Astrocyte of the spinal cord (primary cell): ENCODE results near the gene CNTN5.

ENCODE experiments used
- DNase-seq: peaks from one replicate; pipeline ENCODE4 v3.0.0; 2011; ENCODE audit warnings: low read depth, low spot score
- H3K4me3 ChIP-seq: 2 replicates; pipeline ENCODE4 v1.5.1; 2011; ENCODE audit warnings: low read depth, mild to moderate bottlenecking, low read length, moderate library complexity
- in situ Hi-C: cut with HindIII; loops from 2 replicates; pipeline ENCODE4 v1.10.0; 2017; ENCODE audit warnings: low sequenced_read_pairs
- TF ChIP-seq, protein P1 (sequence below): IDR thresholded peaks from 2 replicates; pipeline ENCODE4 v1.5.1; 2012; ENCODE audit warnings: low read depth, mild to moderate bottlenecking, low read length, inconsistent platforms

Gene CNTN5

DNA sequence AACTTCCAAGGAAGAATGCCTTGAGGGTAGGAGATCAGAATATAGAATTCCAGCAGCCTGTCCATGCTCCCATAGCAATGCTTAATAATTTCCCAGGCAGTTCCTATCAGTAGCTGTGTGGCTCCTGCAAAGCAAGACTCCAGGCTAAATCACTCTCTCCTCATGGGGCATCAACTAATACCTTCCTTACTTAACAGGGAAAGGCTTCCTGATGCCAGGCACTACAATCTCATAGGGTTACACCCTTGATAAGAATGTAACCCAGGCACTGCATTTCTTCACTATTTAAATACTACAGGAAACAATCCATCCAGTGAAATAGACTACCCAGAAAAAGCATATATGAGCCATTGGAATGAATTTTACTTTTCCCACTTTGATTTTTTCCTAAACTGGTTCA is 1051.4 kb downstream of the CNTN5 start:
- TF ChIP-seq, protein P1, sequence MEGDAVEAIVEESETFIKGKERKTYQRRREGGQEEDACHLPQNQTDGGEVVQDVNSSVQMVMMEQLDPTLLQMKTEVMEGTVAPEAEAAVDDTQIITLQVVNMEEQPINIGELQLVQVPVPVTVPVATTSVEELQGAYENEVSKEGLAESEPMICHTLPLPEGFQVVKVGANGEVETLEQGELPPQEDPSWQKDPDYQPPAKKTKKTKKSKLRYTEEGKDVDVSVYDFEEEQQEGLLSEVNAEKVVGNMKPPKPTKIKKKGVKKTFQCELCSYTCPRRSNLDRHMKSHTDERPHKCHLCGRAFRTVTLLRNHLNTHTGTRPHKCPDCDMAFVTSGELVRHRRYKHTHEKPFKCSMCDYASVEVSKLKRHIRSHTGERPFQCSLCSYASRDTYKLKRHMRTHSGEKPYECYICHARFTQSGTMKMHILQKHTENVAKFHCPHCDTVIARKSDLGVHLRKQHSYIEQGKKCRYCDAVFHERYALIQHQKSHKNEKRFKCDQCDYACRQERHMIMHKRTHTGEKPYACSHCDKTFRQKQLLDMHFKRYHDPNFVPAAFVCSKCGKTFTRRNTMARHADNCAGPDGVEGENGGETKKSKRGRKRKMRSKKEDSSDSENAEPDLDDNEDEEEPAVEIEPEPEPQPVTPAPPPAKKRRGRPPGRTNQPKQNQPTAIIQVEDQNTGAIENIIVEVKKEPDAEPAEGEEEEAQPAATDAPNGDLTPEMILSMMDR = no peak
- DNase-seq = no peak
- H3K4me3 ChIP-seq = no peak overlapping the region
- in situ Hi-C loops = no loop called here

DNA sequence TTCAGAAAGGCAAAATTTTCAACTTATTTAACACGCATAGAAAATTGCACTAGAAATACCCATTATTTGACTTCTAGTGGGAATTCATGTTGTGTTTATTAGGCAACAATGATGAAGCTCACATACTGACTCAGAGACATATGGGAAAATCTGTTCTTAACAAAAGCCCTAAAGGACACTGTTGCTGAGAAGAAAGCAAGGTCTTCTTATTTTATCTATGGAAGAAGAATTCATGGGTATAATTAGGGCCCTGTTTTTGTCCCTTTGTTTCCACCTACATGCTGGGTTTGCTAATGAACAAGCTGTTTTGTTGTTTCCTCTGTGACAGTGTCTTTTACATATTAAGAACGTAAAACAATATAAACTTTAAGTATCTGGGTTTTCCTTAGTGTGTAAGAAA is 1059.6 kb downstream of the CNTN5 start:
- in situ Hi-C loops = no loop called here
- TF ChIP-seq, protein P1 = no peak
- H3K4me3 ChIP-seq = no peak overlapping the region
- no peak for DNase-seq

DNA sequence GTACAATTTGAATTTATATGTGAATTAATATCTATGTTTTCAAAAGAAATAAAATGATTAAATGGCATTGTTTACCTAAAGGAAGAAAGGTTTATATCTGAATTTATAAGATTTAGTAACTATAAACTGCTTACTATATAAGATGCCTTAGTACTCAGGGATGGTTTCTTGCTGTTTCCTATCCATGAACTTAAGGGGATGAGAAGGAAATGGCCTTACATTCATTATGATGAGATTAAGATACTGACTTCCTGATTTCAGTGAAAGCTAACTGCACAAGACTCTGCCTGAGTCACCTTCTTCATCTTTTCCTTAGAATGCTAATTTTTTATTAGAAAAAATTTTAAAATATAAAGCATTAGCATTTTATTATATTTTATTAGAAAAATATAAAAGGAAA is 1060.1 kb downstream of the CNTN5 start:
- DNase-seq = no peak
- TF ChIP-seq, protein P1 = no peak
- in situ Hi-C loops = no loop called here
- no peak overlapping the region for H3K4me3 ChIP-seq

DNA sequence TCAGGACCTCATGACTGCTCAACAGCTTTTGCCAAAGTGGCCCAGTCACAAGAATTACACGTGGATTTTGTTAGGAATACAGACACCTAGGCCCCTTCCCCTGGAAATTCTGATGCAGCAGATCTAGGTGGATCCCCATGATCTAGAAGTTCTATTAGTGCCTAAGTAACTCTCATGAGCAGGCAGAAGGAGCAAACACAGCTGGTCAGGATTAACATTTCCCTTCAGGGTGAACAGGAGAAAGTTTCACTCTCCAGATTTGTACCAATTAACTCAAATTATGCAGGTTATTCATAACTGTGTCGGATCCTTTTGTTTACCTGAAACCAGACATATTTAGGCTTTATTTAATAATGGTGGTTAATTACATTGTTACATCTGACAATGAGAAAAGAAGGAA is 1072.9 kb downstream of the CNTN5 start:
- TF ChIP-seq, protein P1 = no peak
- in situ Hi-C loops = no loop called here
- H3K4me3 ChIP-seq = no peak overlapping the region
- DNase-seq = no peak

DNA sequence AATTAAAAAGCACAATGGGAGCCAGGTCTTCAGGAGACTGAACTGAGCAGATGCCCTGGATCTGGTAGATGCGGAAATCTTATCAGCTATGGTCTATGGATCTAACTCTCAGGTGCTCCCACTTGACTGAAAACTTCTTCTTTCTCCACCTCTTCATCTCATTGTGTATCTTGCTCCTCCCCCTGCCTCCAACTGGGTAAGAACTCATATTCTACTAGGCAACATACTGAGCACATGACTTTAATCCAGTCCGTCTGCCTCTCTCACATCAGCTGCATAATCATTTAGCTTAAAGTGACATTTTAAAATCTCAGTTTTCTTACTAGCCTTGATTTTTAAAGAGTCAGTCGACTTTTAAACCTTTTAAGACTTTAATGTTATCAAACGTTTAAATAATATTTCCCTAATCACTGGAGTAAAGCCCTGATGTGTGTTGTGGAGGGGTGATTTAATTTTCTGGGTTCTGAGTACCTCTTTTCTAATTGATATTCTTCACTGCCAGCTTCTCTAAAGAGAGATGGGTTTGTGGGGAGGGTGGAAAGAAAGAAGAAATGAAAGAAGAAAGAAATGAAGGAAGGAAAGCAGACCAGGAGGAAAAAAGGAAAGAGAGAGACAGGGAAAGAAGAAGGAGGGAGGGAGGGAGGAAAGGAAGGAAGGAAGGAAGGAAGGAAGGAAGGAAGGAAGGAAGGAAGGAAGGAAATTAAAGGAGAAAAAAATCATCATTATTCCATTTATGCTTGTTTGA is 1073.5 kb downstream of the CNTN5 start:
- in situ Hi-C loops = no loop called here
- TF ChIP-seq, protein P1 = no peak
- H3K4me3 ChIP-seq = no peak overlapping the region
- DNase-seq = no peak

DNA sequence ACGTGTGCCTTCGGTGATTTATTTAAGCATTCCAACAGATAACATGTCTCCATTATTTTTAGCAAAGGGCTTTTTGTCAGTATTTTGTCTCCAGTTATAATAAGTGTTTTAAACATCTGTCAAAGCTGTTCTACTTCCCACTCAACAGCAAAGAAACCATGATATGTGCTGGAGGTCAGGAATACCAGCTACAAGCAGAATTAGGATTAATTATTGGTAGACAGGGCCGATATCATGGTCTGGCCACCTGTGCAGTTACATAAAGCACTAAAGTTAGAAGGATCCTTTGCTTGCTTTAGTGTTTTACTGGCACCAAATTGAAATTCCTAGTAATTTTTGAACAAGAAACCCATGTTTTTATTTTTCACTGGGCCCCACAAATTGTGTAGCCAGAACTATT is 1075.1 kb downstream of the CNTN5 start:
- DNase-seq = no peak
- TF ChIP-seq, protein P1 = no peak
- in situ Hi-C loops = no loop called here
- no peak overlapping the region for H3K4me3 ChIP-seq

DNA sequence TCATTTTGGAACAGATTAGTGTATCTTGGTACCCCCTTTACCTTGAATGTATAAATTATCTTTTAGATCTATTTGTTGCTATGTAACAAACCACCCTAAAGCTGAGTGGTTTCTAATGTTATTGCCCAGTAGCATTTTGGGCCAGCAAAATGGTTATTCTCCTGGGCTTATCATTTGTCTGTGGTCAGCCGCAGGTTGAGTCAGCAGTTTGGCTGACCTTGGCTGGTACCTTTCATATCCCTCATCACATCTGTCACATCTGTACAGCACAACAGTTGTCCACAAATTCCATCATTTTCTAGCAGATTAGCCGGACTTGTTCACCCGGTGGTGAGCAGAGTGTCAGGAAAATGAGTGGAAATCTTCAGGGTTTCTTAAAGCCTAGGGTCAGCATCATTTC is 1077.8 kb downstream of the CNTN5 start:
- DNase-seq = no peak
- H3K4me3 ChIP-seq = no peak overlapping the region
- in situ Hi-C loops = no loop called here
- TF ChIP-seq, protein P1 = no peak
